ENCODE results near the gene FAM162A. TPM values are rescaled to one million over a fixed set of nuclear protein-coding genes. Genes with fewer than 3 reads are reported as not detected.

The FAM162A gene, protein sequence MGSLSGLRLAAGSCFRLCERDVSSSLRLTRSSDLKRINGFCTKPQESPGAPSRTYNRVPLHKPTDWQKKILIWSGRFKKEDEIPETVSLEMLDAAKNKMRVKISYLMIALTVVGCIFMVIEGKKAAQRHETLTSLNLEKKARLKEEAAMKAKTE
- 13.4 TPM for polyA plus RNA-seq (2013, experiment 1 of 2)
- polyA plus RNA-seq (2013, experiment 2 of 2): 12.8 TPM

DNA sequence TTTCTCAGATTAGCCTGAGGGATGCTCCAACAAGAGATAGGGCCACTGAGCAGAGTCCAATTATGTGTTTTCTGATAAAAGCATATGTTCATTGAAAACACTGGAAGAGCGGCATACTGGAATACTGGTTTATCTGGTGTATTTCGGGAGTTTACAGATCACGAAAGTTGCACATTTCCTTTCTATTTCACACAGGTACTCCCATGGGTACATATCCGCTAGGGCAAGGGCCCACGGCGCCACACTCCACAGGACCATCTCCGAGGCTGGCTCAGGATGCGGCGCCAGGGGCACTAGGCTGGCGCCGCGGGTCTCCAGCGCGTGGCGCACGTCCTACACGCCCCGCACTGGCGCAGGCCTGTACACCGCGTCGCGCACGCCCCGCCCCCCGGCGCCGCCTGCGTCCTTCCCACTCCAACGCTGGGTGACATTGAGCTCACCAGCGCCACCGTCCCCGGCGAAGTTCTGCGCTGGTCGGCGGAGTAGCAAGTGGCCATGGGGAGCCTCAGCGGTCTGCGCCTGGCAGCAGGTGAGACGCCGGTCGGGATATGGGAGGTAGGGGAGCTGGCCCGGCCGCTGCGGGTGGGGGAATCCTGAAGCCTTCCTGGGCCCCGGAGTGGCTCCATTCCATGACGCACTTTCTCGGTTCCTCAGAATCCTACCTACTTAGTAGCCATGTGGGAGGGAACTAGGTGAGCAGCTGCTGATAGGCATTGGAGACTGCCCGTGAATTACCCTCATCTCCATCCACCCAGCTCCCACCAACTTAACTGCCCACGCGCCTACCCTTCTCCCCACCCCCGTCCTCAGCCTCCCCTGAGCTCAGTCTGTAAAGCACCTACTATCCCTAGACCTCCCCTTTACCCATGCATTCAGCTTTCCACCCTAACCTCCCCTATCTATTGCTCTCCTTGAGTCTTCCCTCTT, at the start of gene FAM162A:
Gene FAM162A, plus strand, starts transcription at position 412 of the 927 bp plus-strand sequence. Its CDS starts 84 bp downstream, at position 496.
- Histone ChIP-seq H2BK120ac (ENCODE audit: low read depth, low read length) (no peak within 1 kb of the TSS), H3K18ac (ENCODE audit: low read length) (peak within 1 kb of the TSS; percentile 86), H2BK12ac (ENCODE audit: low read length) (no peak within 1 kb of the TSS), H2AK5ac (ENCODE audit: low read depth, low read length) (no peak within 1 kb of the TSS), H3K4me3 (ENCODE audit: low read length in 2 of 2) (peak within 1 kb of the TSS; percentile 80 to 87), H4K91ac (ENCODE audit: low read depth, low read length, poor library complexity) (no peak within 1 kb of the TSS), H3K4me2 (ENCODE audit: insufficient read depth, low read length, poor library complexity, severe bottlenecking) (peak within 1 kb of the TSS; percentile 79), H3K9me3 (replicated peaks in 1 of 2; ENCODE audit: control insufficient read depth in 2 of 2, insufficient read depth in 1 of 2, low read depth in 1 of 2, low read length in 2 of 2) (no peaks in the 10 kb centered on the region), H3K27me3 (ENCODE audit: control insufficient read depth in 3 of 3, insufficient read depth in 3 of 3, low read depth in 1 of 3, low read length in 3 of 3) (peaks cover 0 to 2% (median 0%) of the 10 kb centered on the region in 3 experiments), H2BK5ac (ENCODE audit: low read length) (peak within 1 kb of the TSS; percentile 59), H4K8ac (ENCODE audit: low read depth, low read length) (no peak within 1 kb of the TSS), H3K14ac (ENCODE audit: low read length) (no peak within 1 kb of the TSS), H3K9ac (ENCODE audit: low read depth, low read length, poor library complexity) (peak within 1 kb of the TSS; percentile 83), H2BK15ac (ENCODE audit: low read length) (no peak within 1 kb of the TSS), H3K79me1 (ENCODE audit: low read depth, low read length) (no peaks in the 10 kb centered on the region), H3K27ac (replicated peaks; ENCODE audit: low read length) (peak within 1 kb of the TSS; percentile 57), H3K23ac (ENCODE audit: low read depth, low read length, poor library complexity) (peak within 1 kb of the TSS; percentile 99), H3K4me1 (ENCODE audit: control insufficient read depth in 2 of 2, insufficient read depth in 1 of 2, low read depth in 1 of 2, low read length in 2 of 2) (peaks cover 3 to 6% of the 10 kb centered on the region in 2 donors), H3K4ac (ENCODE audit: low read length) (no peak within 1 kb of the TSS), H2AFZ (ENCODE audit: low read length) (peak within 1 kb of the TSS; percentile 98), H3K36me3 (replicated peaks in 1 of 2; ENCODE audit: control insufficient read depth in 2 of 2, insufficient read depth in 2 of 2, low read length in 2 of 2) (peaks cover 0 to 9% of the 10 kb centered on the region in 2 donors)
- no CpG with 5 or more reads among the region's 52 CpGs for WGBS, 2 donors (ENCODE audit: extremely low coverage in 2 of 2, insufficient read length in 2 of 2, insufficient replicate concordance in 1 of 2)
- peak; percentile 90 for DNase-seq (ENCODE audit: low spot score)

DNA sequence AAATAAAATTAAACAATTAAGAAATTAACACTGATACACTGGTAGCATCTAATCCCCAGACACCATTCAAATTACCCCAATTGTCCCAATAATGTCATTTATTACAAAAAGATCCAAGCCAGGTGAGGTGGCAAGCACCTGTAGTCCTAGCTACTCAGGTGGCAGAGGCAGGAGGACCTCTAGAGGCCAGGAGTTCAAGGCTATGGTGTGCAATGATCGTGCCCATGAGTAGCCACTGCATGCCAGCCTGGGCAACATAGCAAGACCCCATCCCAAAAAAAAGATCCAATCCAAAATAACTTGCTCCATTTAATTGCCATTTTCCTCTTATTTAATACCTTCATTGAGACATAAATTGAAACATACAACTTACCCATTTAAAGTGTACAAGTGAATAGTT, 41.2 kb upstream of the FAM162A start:
- WGBS, 2 donors (ENCODE audit: extremely low coverage in 2 of 2, insufficient read length in 2 of 2, insufficient replicate concordance in 1 of 2): no CpG with 5 or more reads among the region's 1 CpG
- no peak for DNase-seq (ENCODE audit: low spot score)
- no peak overlapping the region for H2BK5ac ChIP-seq (ENCODE audit: low read length)
- H2AK5ac ChIP-seq (ENCODE audit: low read depth, low read length): no peak overlapping the region
- peaks cover 0 to 5% (median 0%) of the 10 kb centered on the region in 3 experiments for H3K27me3 ChIP-seq (ENCODE audit: control insufficient read depth in 3 of 3, insufficient read depth in 3 of 3, low read depth in 1 of 3, low read length in 3 of 3)
- H4K8ac ChIP-seq (ENCODE audit: low read depth, low read length): no peak overlapping the region
- no peak overlapping the region for H3K4me3 ChIP-seq (ENCODE audit: low read length in 2 of 2)
- no peak overlapping the region for H3K27ac ChIP-seq (replicated peaks; ENCODE audit: low read length)
- H2BK120ac ChIP-seq (ENCODE audit: low read depth, low read length): no peak overlapping the region
- H3K18ac ChIP-seq (ENCODE audit: low read length): no peak overlapping the region
- H2AFZ ChIP-seq (ENCODE audit: low read length): no peak overlapping the region
- no peak overlapping the region for H3K4me2 ChIP-seq (ENCODE audit: insufficient read depth, low read length, poor library complexity, severe bottlenecking)
- no peaks in the 10 kb centered on the region for H3K36me3 ChIP-seq (replicated peaks in 1 of 2; ENCODE audit: control insufficient read depth in 2 of 2, insufficient read depth in 2 of 2, low read length in 2 of 2)
- H3K4ac ChIP-seq (ENCODE audit: low read length): no peak overlapping the region
- H2BK15ac ChIP-seq (ENCODE audit: low read length): no peak overlapping the region
- no peaks in the 10 kb centered on the region for H3K79me1 ChIP-seq (ENCODE audit: low read depth, low read length)
- H2BK12ac ChIP-seq (ENCODE audit: low read length): no peak overlapping the region
- no peak overlapping the region for H4K91ac ChIP-seq (ENCODE audit: low read depth, low read length, poor library complexity)
- H3K9ac ChIP-seq (ENCODE audit: low read depth, low read length, poor library complexity): no peak overlapping the region
- H3K9me3 ChIP-seq (replicated peaks in 1 of 2; ENCODE audit: control insufficient read depth in 2 of 2, insufficient read depth in 1 of 2, low read depth in 1 of 2, low read length in 2 of 2): peaks cover 0 to under 1% of the 10 kb centered on the region in 2 donors
- H3K14ac ChIP-seq (ENCODE audit: low read length): no peak overlapping the region
- H3K4me1 ChIP-seq (ENCODE audit: control insufficient read depth in 2 of 2, insufficient read depth in 1 of 2, low read depth in 1 of 2, low read length in 2 of 2): no peaks in the 10 kb centered on the region
- no peak overlapping the region for H3K23ac ChIP-seq (ENCODE audit: low read depth, low read length, poor library complexity)

DNA sequence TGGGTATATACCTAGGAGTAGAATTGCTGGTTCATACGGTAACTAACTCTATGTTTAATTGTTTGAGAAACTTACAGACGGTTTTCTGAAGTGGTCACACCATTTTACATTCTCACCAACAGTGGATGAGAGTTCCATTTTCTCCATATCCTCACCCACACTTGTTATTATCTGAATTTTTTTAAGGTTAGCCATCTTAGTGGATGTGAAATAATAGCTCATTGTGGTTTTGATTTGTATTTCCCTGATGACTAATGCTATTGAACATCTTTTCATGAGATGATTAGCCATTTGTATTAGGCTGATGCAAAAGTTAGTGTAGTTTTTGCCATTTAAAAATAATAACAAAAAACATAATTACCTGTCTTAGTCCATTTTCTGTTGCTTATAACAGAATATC, 40.3 kb upstream of the FAM162A start:
- Histone ChIP-seq H3K9me3 (replicated peaks in 1 of 2; ENCODE audit: control insufficient read depth in 2 of 2, insufficient read depth in 1 of 2, low read depth in 1 of 2, low read length in 2 of 2) (peaks cover 0 to 4% of the 10 kb centered on the region in 2 donors), H3K9ac (ENCODE audit: low read depth, low read length, poor library complexity) (no peak overlapping the region), H3K79me1 (ENCODE audit: low read depth, low read length) (no peaks in the 10 kb centered on the region), H2BK15ac (ENCODE audit: low read length) (no peak overlapping the region), H3K4me1 (ENCODE audit: control insufficient read depth in 2 of 2, insufficient read depth in 1 of 2, low read depth in 1 of 2, low read length in 2 of 2) (no peaks in the 10 kb centered on the region), H4K91ac (ENCODE audit: low read depth, low read length, poor library complexity) (no peak overlapping the region), H4K8ac (ENCODE audit: low read depth, low read length) (no peak overlapping the region), H3K27me3 (ENCODE audit: control insufficient read depth in 3 of 3, insufficient read depth in 3 of 3, low read depth in 1 of 3, low read length in 3 of 3) (peaks cover 0 to 2% (median 0%) of the 10 kb centered on the region in 3 experiments), H3K23ac (ENCODE audit: low read depth, low read length, poor library complexity) (no peak overlapping the region), H3K4me2 (ENCODE audit: insufficient read depth, low read length, poor library complexity, severe bottlenecking) (no peak overlapping the region), H3K4me3 (ENCODE audit: low read length in 2 of 2) (no peak overlapping the region), H2AK5ac (ENCODE audit: low read depth, low read length) (no peak overlapping the region), H2BK120ac (ENCODE audit: low read depth, low read length) (no peak overlapping the region), H3K36me3 (replicated peaks in 1 of 2; ENCODE audit: control insufficient read depth in 2 of 2, insufficient read depth in 2 of 2, low read length in 2 of 2) (peaks cover 0 to 2% of the 10 kb centered on the region in 2 donors), H3K27ac (replicated peaks; ENCODE audit: low read length) (no peak overlapping the region), H2BK12ac (ENCODE audit: low read length) (no peak overlapping the region), H3K4ac (ENCODE audit: low read length) (no peak overlapping the region), H2BK5ac (ENCODE audit: low read length) (no peak overlapping the region), H3K18ac (ENCODE audit: low read length) (no peak overlapping the region), H3K14ac (ENCODE audit: low read length) (no peak overlapping the region), H2AFZ (ENCODE audit: low read length) (no peak overlapping the region)
- no CpG with 5 or more reads among the region's 2 CpGs for WGBS, 2 donors (ENCODE audit: extremely low coverage in 2 of 2, insufficient read length in 2 of 2, insufficient replicate concordance in 1 of 2)
- DNase-seq (ENCODE audit: low spot score): no peak

DNA sequence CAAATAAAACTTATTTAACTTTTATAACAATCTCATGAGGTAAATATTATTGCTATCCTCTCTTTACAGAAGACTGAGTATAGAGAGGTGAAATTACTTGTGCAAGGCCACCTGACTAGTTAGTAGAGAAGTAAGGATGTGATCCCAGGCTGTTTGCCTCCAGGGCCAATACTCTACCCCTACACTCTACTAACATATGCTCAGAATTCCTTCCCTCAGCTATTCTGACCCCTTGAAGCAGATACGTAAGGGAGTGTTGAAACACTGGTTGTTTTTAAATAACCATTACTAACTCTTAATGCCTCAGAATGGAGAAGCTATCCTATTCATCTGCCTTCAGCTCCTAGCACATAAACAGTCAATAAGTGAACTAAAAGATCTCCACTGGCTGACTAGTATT, 34.8 kb upstream of the FAM162A start:
- no CpG with 5 or more reads among the region's 1 CpG for WGBS, 2 donors (ENCODE audit: extremely low coverage in 2 of 2, insufficient read length in 2 of 2, insufficient replicate concordance in 1 of 2)
- no peak overlapping the region for H3K4me2 ChIP-seq (ENCODE audit: insufficient read depth, low read length, poor library complexity, severe bottlenecking)
- no peak for DNase-seq (ENCODE audit: low spot score)

More for the DNA sequence above, 34.8 kb upstream of the FAM162A start:
- H3K4me3 ChIP-seq (ENCODE audit: low read length in 2 of 2): no peak overlapping the region
- H3K4me1 ChIP-seq (ENCODE audit: control insufficient read depth in 2 of 2, insufficient read depth in 1 of 2, low read depth in 1 of 2, low read length in 2 of 2): no peaks in the 10 kb centered on the region
- H3K4ac ChIP-seq (ENCODE audit: low read length): no peak overlapping the region
- no peak overlapping the region for H3K18ac ChIP-seq (ENCODE audit: low read length)
- no peak overlapping the region for H3K14ac ChIP-seq (ENCODE audit: low read length)
- no peak overlapping the region for H2AFZ ChIP-seq (ENCODE audit: low read length)
- peaks cover 0 to 4% of the 10 kb centered on the region in 2 donors for H3K9me3 ChIP-seq (replicated peaks in 1 of 2; ENCODE audit: control insufficient read depth in 2 of 2, insufficient read depth in 1 of 2, low read depth in 1 of 2, low read length in 2 of 2)
- H3K9ac ChIP-seq (ENCODE audit: low read depth, low read length, poor library complexity): no peak overlapping the region
- no peak overlapping the region for H2AK5ac ChIP-seq (ENCODE audit: low read depth, low read length)
- H2BK120ac ChIP-seq (ENCODE audit: low read depth, low read length): no peak overlapping the region
- H4K91ac ChIP-seq (ENCODE audit: low read depth, low read length, poor library complexity): no peak overlapping the region
- H3K23ac ChIP-seq (ENCODE audit: low read depth, low read length, poor library complexity): no peak overlapping the region
- H4K8ac ChIP-seq (ENCODE audit: low read depth, low read length): no peak overlapping the region
- H2BK12ac ChIP-seq (ENCODE audit: low read length): no peak overlapping the region
- H2BK5ac ChIP-seq (ENCODE audit: low read length): no peak overlapping the region
- no peaks in the 10 kb centered on the region for H3K27me3 ChIP-seq (ENCODE audit: control insufficient read depth in 3 of 3, insufficient read depth in 3 of 3, low read depth in 1 of 3, low read length in 3 of 3)
- H3K27ac ChIP-seq (replicated peaks; ENCODE audit: low read length): no peak overlapping the region
- H3K36me3 ChIP-seq (replicated peaks in 1 of 2; ENCODE audit: control insufficient read depth in 2 of 2, insufficient read depth in 2 of 2, low read length in 2 of 2): peaks cover 0 to 2% of the 10 kb centered on the region in 2 donors
- H3K79me1 ChIP-seq (ENCODE audit: low read depth, low read length): no peaks in the 10 kb centered on the region
- no peak overlapping the region for H2BK15ac ChIP-seq (ENCODE audit: low read length)

All from neuronal stem cell (in vitro differentiated cells).